ENCODE results near the gene ADAMTSL2.

GRCh38 chr9:133615606-133616188 is 81.2 kb downstream of the ADAMTSL2 start:
- TF ChIP-seq CEBPB (IDR thresholded peaks at IDR 0.05) (no peak), TEAD4 (IDR thresholded peaks at IDR 0.05) (no peak)
